GM23338 (cell line): Measurements from ENCODE around the gene SUGCT.

Experiments used
- EZH2 ChIP-seq: fragments of 200-600 bp; sonication (generic); IDR thresholded peaks from one replicate; pipeline ENCODE4 v1.8.0; 2017; ENCODE audit warnings: antibody characterized with exemption, mild to moderate bottlenecking, low read depth; ENCODE audit not compliant: unreplicated experiment
- TF ChIP-seq, protein P1 (sequence below), 2 experiments: fragments of 200-600 bp in 1 of 2; sonication (generic) in 1 of 2; conservative IDR thresholded peaks; 2 replicates each; pipeline versions ENCODE4 v1.5.1 to v1.6.1; 2016 to 2017; ENCODE audit warnings: antibody characterized with exemption in 2 of 2, low read depth in 2 of 2, mild to moderate bottlenecking in 2 of 2, moderate library complexity in 1 of 2

DNA sequence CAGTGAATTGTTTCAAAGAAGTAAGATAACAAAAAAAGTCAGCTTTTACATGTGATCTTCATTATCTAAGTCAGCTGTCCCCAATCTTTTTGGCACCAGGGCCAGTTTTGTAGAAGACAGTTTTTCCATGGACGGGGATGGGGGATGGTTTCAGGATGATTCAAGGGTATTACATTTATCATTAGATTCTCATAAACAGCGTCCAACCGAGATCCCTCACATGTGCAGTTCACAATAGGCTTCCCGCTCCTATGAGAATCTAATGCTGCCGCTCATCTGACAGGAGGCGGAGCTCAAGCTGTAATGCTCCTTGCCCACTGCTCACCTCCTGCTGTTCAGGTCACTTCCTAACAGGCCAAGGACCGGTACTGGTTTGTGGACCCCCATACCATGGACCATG, 607.5 kb downstream of the SUGCT start:
- TF ChIP-seq, protein P1, sequence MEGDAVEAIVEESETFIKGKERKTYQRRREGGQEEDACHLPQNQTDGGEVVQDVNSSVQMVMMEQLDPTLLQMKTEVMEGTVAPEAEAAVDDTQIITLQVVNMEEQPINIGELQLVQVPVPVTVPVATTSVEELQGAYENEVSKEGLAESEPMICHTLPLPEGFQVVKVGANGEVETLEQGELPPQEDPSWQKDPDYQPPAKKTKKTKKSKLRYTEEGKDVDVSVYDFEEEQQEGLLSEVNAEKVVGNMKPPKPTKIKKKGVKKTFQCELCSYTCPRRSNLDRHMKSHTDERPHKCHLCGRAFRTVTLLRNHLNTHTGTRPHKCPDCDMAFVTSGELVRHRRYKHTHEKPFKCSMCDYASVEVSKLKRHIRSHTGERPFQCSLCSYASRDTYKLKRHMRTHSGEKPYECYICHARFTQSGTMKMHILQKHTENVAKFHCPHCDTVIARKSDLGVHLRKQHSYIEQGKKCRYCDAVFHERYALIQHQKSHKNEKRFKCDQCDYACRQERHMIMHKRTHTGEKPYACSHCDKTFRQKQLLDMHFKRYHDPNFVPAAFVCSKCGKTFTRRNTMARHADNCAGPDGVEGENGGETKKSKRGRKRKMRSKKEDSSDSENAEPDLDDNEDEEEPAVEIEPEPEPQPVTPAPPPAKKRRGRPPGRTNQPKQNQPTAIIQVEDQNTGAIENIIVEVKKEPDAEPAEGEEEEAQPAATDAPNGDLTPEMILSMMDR (conservative IDR thresholded peaks at IDR 0.05; ENCODE audit: low read depth in 2 of 2) = no peak
- TF ChIP-seq EZH2 = no peak
